ENCODE measurements around the gene ASB6.
"Not testable (repeated sequence)": the region's sequence is repeated elsewhere in the genome, so short reads cannot be mapped to it uniquely, and the experiment has no call there.

ASB6 gene

GRCh38 chr9:129644365-129644764 is 2.4 kb upstream of the ASB6 start:
- no peak for DNase-seq (ENCODE audit: low spot score)

- DNase-seq (ENCODE audit: low spot score), result no peak
Observed at GRCh38 chr9:129643706-129644105, 1.8 kb upstream of the ASB6 start.

GRCh38 chr9:129640871-129641749 is 841 bp downstream of the ASB6 start:
- no peak for DNase-seq (ENCODE audit: low spot score)

DNA sequence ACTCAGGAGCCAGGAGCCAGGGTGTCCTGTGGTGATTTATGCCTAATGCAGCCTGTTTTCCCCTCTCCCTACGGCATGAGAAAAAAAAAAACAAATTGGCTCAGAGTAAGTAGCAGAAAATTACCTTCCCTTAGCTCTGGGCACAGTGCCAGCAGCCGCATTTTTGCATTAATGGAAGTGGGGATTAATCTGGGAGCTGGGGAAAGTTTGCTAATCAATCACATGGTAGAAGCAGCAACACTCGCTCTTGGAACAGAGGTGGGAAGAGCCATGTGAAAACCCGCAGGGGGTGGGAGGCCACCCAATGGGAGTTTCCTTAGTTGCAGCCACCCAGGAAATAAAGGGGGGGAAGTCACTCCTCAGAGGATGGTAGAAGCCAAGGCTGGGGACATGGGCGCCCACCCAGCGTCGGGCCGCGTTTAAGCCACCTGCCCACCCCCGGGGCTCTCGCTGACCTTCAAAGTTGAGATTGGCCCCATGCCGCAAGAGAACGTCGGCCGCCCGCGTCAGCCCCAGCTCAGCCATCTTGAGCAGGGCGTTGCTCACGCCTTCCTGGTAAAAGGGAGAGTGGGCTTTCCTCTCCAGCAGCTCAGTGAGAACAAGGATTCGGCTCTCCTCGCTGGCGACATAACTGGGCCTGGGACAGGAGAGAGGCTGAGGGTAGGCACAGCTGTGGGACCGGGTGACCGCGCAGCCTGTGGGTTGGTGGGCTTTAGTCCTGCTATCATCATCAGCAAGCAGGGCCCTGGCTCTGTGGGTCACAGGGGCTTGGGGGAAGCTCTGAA is 1.7 kb downstream of the ASB6 start:
- no peak for DNase-seq (ENCODE audit: low spot score)

DNA sequence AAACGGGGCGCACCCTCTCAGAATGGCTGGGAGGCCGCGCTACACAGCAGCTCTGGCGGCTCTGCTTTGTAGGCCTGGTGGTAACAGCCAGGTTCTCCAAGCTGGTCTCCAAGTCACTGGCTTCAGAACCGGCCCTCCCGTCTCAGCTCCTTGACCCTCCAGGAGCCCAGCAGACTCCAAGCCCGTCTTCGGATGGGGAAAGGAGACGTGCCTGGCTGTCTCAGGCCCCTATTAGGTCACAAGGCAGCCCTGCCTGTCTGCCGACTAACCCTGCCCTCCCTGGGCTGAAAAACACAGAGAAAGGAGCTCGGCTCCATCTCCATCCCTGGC is 2.2 kb downstream of the ASB6 start:
- DNase-seq (ENCODE audit: low spot score), result no peak

DNA sequence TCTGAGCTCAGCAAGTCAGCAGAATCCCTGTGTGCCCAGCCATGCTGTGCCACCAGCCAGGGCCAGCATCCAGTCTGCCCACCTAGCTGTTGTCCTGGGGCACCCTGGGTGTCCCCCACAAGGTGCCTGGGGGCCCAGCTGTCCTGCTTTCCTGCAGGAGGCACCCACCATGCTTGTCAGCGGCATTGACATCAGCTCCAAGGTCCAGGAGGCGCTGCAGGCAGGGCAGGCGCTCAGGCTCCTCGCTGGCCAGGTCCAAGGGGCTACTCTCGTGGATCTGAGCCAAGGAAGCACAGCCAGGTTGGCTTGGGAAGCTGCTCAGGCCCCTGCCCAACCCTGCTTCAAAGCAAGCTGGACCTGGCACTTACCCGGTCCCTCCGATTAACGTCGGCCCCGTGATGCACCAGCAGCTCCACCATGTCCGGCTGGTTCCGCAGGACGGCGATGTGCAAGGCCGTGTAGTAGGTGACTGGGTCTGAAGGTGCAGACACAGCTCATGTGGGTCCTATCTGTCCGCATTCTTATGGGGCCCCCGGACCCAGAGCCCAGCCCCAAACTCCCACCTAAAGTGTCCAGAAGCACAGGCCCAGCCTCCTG is 2.8 kb downstream of the ASB6 start:
- no peak for DNase-seq (ENCODE audit: low spot score)

- DNase-seq (ENCODE audit: low spot score), result no peak
Observed at GRCh38 chr9:129637673-129638439, 4.1 kb downstream of the ASB6 start.

DNA sequence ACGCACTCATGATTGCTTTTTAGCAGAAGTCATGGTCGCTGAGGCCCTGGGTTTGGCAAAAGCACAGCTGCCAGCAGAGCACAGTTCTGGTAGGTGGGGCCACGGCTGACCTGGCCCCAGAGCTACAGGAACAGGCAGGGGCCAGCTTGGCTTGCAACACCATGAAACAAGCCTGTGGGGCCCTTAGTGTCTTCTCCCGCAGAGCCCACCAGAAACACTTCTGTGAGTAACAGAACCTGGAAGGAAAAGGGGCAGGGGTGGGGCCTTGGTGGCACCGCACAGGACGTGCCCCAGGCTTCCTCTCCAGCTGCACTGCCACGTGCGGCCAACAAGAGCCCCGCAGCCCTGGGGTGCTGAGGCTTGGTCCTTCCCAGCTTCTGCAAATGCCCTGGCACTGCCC is 4.8 kb downstream of the ASB6 start:
- DNase-seq (ENCODE audit: low spot score), result no peak

- not testable (repeated sequence) for DNase-seq (ENCODE audit: low spot score)
Observed at GRCh38 chr9:129636343-129636742, 5.6 kb downstream of the ASB6 start.

DNA sequence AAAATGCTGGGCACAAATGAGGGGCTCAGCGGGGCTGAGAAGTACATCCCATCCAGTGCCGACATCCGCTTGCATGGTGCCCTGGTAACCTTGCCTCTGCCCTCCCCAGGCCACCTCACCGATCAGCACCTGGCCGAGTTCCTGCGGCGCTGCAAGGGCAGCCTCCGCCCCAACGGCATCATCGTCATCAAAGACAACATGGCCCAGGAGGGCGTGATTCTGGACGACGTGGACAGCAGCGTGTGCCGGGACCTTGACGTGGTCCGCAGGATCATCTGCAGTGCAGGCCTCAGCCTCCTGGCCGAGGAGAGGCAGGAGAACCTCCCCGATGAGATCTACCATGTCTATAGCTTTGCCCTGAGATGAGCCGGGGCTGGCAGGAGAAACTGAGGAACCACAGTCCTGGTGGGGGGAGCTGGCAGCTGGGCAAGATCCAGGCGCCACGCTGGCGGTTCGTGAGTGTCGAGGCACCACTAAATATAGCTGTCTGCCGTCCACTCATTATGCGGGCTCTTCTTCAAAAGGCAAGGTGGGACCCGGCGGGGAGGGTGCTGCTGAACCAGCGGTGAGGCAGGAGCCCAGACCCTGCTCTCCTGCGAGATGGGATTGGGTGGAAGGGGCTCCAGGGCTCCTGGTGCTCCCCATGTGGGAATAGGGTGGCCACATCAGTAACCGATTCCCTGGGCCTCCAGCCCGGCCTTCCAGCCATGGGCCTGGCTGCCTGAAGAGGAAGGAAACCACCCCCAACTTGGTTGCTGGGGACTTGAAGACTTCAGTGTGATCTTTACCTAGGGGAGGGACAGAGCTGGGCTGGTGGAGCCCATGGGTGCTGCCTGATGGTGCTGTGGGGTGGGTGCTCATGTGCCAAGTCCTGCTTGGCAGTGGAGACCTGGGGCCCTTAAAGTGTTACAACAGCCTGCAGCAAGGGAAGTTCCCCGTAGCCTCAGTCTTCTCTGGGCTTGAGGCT is 6.6 kb downstream of the ASB6 start:
- no peak for DNase-seq (ENCODE audit: low spot score)

- no peak for DNase-seq (ENCODE audit: low spot score)
Observed at GRCh38 chr9:129633848-129634247, 8.1 kb downstream of the ASB6 start.

DNA sequence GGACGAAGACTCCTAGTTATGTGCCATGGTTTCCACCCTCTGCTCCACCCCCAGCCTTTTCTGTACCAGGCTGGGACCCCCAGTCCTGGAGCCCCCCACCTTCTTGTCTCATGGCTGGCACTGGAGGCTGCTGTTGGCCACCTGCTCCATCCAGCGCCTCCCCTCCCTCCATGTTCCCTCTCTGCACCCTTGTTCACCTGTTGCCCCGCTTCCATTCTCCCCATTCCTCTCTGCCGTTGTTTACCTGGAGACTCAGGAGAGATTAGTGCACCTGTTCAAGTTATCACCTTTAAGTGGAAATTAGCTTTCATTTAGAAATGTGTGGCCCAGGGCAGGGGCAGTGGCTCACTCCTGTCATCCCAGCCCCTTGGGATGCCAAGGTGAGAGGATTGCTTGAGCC is 8.7 kb downstream of the ASB6 start:
- DNase-seq (ENCODE audit: low spot score), result no peak

- no peak for DNase-seq (ENCODE audit: low spot score)
Observed at GRCh38 chr9:129632460-129632859, 9.5 kb downstream of the ASB6 start.

- no peak for DNase-seq (ENCODE audit: low spot score)
Observed at GRCh38 chr9:129631674-129632129, 10.2 kb downstream of the ASB6 start.

GRCh38 chr9:129630967-129631673 is 10.8 kb downstream of the ASB6 start:
- no peak for DNase-seq (ENCODE audit: low spot score)

DNA sequence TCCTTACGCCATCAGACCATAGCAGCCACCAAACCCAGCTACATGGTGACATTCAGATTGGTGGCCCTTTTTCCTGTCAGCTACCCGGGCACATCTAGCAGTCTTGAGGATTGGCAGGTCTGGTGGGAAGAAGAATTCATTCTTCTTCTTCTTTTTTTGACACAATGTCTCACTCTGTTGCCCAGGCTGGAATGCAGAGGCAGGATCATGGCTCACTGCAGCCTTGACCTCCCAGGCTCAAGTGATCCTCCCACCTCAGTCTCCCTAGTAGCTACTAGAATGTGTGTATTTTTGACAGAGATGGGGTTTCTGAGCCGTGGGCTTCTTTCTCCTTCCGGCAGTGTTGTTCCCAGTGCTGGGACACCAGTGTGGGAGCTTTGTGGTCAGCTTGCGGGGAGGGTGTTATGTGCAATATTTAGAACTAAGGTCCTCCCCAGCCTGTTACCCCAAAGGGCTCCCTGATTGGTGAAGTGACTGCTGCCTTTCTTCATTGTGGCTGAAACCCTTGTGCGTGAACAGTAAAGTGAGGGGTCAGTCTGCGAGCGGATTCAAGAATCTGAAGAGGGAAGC is 12.6 kb downstream of the ASB6 start:
- DNase-seq (ENCODE audit: low spot score), result no peak

DNA sequence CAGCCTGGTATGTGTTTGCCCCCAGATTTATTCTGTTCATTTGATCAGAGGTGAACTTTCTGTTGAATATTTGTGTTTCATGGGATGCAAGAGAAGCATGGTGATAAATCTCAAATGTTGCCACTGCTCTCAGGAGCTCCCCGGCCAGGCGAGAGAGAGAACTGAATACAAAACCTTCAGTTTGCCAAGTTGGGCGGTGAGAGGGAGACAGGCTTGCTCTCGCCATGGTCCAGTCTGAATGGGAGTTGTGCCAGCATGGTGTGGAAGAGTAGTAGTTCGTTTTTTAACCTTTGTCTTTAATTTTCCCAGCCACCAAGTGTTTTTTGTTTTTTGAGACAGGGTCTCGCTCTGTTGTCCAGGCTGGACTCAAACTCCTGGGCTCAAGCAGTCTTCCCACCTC is 13.2 kb downstream of the ASB6 start:
- DNase-seq (ENCODE audit: low spot score), result no peak

GRCh38 chr9:129627556-129628440 is 14.2 kb downstream of the ASB6 start:
- no peak for DNase-seq (ENCODE audit: low spot score)

Measured in AG08395 (cell line).